ENCODE measurements around the gene FILIP1L.

Gene FILIP1L

DNA sequence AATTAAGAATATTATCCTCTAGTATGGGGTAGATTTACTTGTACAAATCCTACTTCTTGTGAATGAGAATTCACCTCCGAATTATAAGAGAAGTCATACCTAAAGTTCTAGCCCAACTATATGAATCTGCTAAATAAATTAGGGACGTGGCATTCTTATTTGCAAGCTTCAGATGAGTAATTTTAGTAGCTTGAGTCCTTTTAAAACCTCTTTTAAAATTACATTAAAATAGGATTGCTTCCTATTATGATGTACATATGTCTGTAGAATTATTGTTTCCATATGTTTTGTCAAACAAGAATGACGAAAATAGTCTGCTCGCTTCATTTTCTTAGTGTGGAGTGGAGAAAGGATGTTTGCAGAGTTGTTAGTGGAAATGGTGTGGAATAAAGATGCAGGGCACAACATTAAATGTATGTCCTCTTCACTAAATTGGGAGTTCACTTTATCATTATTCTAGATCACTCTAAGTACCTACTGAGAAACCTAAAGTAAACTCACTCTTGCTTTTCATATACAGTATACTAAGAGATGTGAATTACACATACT is 237.2 kb downstream of the FILIP1L start:
- H3K4me1 ChIP-seq (ENCODE audit: low read length): no peaks in the 10 kb centered on the region
- no peak overlapping the region for H3K4me3 ChIP-seq (ENCODE audit: low read length)
- TF ChIP-seq EZH2 (optimal IDR thresholded peaks at IDR 0.05; ENCODE audit: low read depth, low read length) (no peak), EZH2phosphoT487 (IDR thresholded peaks at IDR 0.05; ENCODE audit: low read length) (no peak)
- TF ChIP-seq, protein P1, sequence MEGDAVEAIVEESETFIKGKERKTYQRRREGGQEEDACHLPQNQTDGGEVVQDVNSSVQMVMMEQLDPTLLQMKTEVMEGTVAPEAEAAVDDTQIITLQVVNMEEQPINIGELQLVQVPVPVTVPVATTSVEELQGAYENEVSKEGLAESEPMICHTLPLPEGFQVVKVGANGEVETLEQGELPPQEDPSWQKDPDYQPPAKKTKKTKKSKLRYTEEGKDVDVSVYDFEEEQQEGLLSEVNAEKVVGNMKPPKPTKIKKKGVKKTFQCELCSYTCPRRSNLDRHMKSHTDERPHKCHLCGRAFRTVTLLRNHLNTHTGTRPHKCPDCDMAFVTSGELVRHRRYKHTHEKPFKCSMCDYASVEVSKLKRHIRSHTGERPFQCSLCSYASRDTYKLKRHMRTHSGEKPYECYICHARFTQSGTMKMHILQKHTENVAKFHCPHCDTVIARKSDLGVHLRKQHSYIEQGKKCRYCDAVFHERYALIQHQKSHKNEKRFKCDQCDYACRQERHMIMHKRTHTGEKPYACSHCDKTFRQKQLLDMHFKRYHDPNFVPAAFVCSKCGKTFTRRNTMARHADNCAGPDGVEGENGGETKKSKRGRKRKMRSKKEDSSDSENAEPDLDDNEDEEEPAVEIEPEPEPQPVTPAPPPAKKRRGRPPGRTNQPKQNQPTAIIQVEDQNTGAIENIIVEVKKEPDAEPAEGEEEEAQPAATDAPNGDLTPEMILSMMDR (IDR thresholded peaks at IDR 0.05; ENCODE audit: low read length): no peak
- no peaks in the 10 kb centered on the region for H3K9me3 ChIP-seq (replicated peaks; ENCODE audit: insufficient read depth, low read length)
- H3K36me3 ChIP-seq (replicated peaks; ENCODE audit: insufficient read depth, low read length): no peaks in the 10 kb centered on the region
- DNase-seq: no peak
- no peak overlapping the region for H2AFZ ChIP-seq (ENCODE audit: low read length)
- H3F3A ChIP-seq (ENCODE audit: insufficient read depth, low read length): no peaks in the 10 kb centered on the region
- no peak overlapping the region for H3K27ac ChIP-seq (ENCODE audit: low read length)
- no peaks in the 10 kb centered on the region for H3K9me2 ChIP-seq (replicated peaks; ENCODE audit: insufficient read depth, low read length)
- no peaks in the 10 kb centered on the region for H4K20me1 ChIP-seq (ENCODE audit: insufficient read depth, low read length)
- H3K9ac ChIP-seq (ENCODE audit: low read length): no peak overlapping the region
- H3K4me2 ChIP-seq (ENCODE audit: low read depth, low read length): no peak overlapping the region
- no peaks in the 10 kb centered on the region for H3K27me3 ChIP-seq (replicated peaks; ENCODE audit: insufficient read depth, low read length)
- no peaks in the 10 kb centered on the region for H3K79me2 ChIP-seq (ENCODE audit: low read length)

DNA sequence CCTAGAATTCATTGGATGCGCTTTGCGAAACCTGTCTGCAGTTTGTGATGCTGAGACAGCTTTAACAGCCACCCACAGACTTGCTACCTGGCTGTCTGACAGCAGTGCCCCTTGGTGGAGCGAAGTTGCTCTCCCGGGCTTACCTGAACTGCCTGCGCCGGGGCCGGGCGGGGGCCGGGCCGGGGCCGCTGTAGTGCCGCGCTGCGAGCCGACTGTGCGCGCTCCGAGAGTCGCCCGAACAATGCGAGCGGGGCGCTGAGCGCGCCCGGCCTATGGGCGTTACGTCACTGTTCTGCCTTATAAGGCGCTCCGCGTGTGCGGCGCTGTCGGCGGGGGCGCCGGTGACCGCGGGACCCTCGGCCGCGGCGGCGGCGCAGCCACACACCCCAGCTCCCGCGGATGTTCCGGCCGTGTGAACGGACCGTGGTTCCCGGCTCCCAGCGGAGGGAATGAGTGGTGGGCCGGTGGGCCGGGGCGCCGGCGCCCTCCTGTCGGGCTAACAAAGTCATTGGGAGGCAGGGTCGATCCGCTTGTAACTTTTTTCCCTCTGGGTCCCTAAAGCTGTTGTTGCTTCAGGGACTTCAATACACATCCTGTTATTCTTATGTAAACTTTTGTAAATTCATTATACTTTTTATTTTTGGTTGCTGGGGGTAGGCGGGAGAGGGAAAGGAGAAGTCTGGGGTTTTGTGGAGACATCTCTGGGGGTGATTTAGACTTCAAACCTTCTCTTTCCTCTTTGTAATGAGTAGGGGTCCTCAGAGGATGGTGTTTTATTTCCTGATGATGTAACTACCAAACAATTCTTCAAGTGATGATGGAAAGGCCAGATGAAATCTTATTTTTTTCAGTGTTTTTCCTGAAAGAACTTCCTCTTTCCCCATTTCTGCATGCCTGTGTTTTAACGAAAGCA is 238.1 kb downstream of the FILIP1L start:
- Histone ChIP-seq H3K4me3 (ENCODE audit: low read length) (no peak overlapping the region), H3K27me3 (replicated peaks; ENCODE audit: insufficient read depth, low read length) (no peaks in the 10 kb centered on the region)

DNA sequence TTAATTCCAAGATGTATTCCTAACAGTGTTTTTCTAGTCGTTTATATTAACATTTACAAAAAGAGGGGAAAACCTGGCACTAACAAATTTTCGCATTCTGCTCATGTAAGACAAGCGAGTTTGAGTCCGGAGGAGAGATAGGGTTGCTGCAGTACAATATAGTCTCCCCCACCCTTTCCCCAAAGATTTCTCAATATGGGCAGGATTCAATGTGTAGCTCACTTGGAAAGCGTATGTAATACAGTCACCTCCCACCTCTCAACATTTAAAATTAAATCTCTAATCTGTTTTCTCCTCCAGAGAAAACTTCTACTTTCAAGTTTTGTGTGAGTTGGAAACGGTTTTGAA is 238.7 kb downstream of the FILIP1L start:
- TF ChIP-seq EZH2 (optimal IDR thresholded peaks at IDR 0.05; ENCODE audit: low read depth, low read length) (no peak), EZH2phosphoT487 (IDR thresholded peaks at IDR 0.05; ENCODE audit: low read length) (no peak)
- TF ChIP-seq, protein P1 (IDR thresholded peaks at IDR 0.05; ENCODE audit: low read length): no peak
- Histone ChIP-seq H3K79me2 (ENCODE audit: low read length) (no peaks in the 10 kb centered on the region), H3K36me3 (replicated peaks; ENCODE audit: insufficient read depth, low read length) (no peaks in the 10 kb centered on the region), H3K9me2 (replicated peaks; ENCODE audit: insufficient read depth, low read length) (no peaks in the 10 kb centered on the region), H3K9me3 (replicated peaks; ENCODE audit: insufficient read depth, low read length) (no peaks in the 10 kb centered on the region), H3K27me3 (replicated peaks; ENCODE audit: insufficient read depth, low read length) (no peaks in the 10 kb centered on the region), H3K4me1 (ENCODE audit: low read length) (no peaks in the 10 kb centered on the region), H2AFZ (ENCODE audit: low read length) (no peak overlapping the region), H3K27ac (ENCODE audit: low read length) (no peak overlapping the region), H4K20me1 (ENCODE audit: insufficient read depth, low read length) (no peaks in the 10 kb centered on the region), H3F3A (ENCODE audit: insufficient read depth, low read length) (no peaks in the 10 kb centered on the region), H3K9ac (ENCODE audit: low read length) (no peak overlapping the region), H3K4me2 (ENCODE audit: low read depth, low read length) (no peak overlapping the region), H3K4me3 (ENCODE audit: low read length) (no peak overlapping the region)
- DNase-seq: no peak

More for the DNA sequence above, 238.1 kb downstream of the FILIP1L start:
- Histone ChIP-seq H3K27ac (ENCODE audit: low read length) (no peak overlapping the region), H3K9ac (ENCODE audit: low read length) (no peak overlapping the region), H2AFZ (ENCODE audit: low read length) (no peak overlapping the region), H3F3A (ENCODE audit: insufficient read depth, low read length) (no peaks in the 10 kb centered on the region), H3K36me3 (replicated peaks; ENCODE audit: insufficient read depth, low read length) (no peaks in the 10 kb centered on the region), H3K9me3 (replicated peaks; ENCODE audit: insufficient read depth, low read length) (no peaks in the 10 kb centered on the region), H3K4me2 (ENCODE audit: low read depth, low read length) (no peak overlapping the region), H3K79me2 (ENCODE audit: low read length) (no peaks in the 10 kb centered on the region), H3K9me2 (replicated peaks; ENCODE audit: insufficient read depth, low read length) (no peaks in the 10 kb centered on the region), H4K20me1 (ENCODE audit: insufficient read depth, low read length) (no peaks in the 10 kb centered on the region), H3K4me1 (ENCODE audit: low read length) (no peaks in the 10 kb centered on the region)
- TF ChIP-seq EZH2 (optimal IDR thresholded peaks at IDR 0.05; ENCODE audit: low read depth, low read length) (no peak), EZH2phosphoT487 (IDR thresholded peaks at IDR 0.05; ENCODE audit: low read length) (no peak)
- TF ChIP-seq, protein P1 (IDR thresholded peaks at IDR 0.05; ENCODE audit: low read length): no peak
- DNase-seq: peak; percentile 19

All from MM.1S (cell line).